Measurements from ENCODE around the gene SLC39A8. TPM values are rescaled to one million over a fixed set of nuclear protein-coding genes. Genes with fewer than 3 reads are reported as not detected.

The SLC39A8 gene
- total RNA-seq, 2 donors from 2014 or later, result 64.4 to 76.4 TPM

DNA sequence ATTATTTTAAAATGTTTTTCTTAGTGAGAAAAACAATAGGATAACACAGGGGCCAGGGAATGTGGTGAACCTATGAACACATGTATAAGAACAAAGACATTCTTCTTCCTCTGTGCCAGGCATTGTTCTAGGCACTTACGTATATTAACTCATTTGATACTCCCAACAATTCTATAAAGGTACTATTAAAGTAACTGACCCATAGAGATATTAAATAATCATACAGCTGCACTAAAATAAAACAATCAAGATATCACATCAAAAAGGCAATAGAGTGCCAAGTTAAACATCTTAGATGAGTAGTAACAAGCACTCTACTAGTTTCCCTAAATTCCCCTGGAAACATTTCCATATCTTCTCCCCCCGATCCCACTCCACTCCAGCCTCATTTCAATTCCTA lies 33.4 kb downstream of the SLC39A8 start:
- Histone ChIP-seq H3K9ac (ENCODE audit: extremely low read depth, low read length, poor library complexity, severe bottlenecking) (no peak overlapping the region), H3K27ac (ENCODE audit: low read depth, low read length) (no peak overlapping the region), H3K9me3 (ENCODE audit: control insufficient read depth, low read length) (no peaks in the 10 kb centered on the region), H3K4me3 (ENCODE audit: low read length) (no peak overlapping the region), H3K4me1 (ENCODE audit: control insufficient read depth, insufficient read depth, low read length) (no peaks in the 10 kb centered on the region), H3K27me3 (ENCODE audit: control insufficient read depth, insufficient read depth, low read length, poor library complexity, severe bottlenecking) (no peaks in the 10 kb centered on the region), H3K36me3 (ENCODE audit: control insufficient read depth, insufficient read depth, low read length) (peaks cover 11% of the 10 kb centered on the region)
- peak overlapping the region; percentile 42 for H3K27ac Mint-ChIP-seq
- H3K4me1 Mint-ChIP-seq, result no peaks in the 10 kb centered on the region
- 67% methylated on average over 2 of the region's 2 CpGs; no CpG with 5 or more reads in 1 of the 2 experiments for WGBS, 2 experiments (ENCODE audit: insufficient coverage in 1 of 2, insufficient read length in 1 of 2)
- peaks cover 19% of the 10 kb centered on the region for H3K36me3 Mint-ChIP-seq (ENCODE audit: low read depth)
- no peak overlapping the region for H3K4me3 Mint-ChIP-seq
- H3K9me3 Mint-ChIP-seq, result no peaks in the 10 kb centered on the region
- TF ChIP-seq, protein P1, sequence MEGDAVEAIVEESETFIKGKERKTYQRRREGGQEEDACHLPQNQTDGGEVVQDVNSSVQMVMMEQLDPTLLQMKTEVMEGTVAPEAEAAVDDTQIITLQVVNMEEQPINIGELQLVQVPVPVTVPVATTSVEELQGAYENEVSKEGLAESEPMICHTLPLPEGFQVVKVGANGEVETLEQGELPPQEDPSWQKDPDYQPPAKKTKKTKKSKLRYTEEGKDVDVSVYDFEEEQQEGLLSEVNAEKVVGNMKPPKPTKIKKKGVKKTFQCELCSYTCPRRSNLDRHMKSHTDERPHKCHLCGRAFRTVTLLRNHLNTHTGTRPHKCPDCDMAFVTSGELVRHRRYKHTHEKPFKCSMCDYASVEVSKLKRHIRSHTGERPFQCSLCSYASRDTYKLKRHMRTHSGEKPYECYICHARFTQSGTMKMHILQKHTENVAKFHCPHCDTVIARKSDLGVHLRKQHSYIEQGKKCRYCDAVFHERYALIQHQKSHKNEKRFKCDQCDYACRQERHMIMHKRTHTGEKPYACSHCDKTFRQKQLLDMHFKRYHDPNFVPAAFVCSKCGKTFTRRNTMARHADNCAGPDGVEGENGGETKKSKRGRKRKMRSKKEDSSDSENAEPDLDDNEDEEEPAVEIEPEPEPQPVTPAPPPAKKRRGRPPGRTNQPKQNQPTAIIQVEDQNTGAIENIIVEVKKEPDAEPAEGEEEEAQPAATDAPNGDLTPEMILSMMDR (conservative IDR thresholded peaks at IDR 0.05), result no peak
- no peaks in the 10 kb centered on the region for H3K27me3 Mint-ChIP-seq (ENCODE audit: insufficient read depth)
- DNase-seq, result no peak

DNA sequence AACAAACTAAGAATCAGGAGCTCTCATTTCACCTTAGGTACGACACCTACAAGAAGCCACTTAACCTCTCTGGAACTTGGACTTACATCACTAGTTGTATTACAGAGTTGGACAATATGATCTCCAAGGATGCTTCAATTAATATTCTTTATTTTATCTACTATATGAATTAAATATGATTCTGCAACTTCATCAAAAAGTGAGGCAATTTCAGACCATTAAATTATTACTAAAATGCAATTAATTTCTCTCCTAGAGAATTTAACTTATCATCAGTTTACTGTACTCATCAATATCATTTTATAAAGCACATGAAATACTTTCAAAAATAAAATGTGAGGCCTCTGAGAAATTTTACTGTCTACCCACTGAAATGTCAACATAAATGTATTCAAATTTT lies 33.9 kb downstream of the SLC39A8 start:
- H3K36me3 Mint-ChIP-seq (ENCODE audit: low read depth), result peaks cover 19% of the 10 kb centered on the region

DNA sequence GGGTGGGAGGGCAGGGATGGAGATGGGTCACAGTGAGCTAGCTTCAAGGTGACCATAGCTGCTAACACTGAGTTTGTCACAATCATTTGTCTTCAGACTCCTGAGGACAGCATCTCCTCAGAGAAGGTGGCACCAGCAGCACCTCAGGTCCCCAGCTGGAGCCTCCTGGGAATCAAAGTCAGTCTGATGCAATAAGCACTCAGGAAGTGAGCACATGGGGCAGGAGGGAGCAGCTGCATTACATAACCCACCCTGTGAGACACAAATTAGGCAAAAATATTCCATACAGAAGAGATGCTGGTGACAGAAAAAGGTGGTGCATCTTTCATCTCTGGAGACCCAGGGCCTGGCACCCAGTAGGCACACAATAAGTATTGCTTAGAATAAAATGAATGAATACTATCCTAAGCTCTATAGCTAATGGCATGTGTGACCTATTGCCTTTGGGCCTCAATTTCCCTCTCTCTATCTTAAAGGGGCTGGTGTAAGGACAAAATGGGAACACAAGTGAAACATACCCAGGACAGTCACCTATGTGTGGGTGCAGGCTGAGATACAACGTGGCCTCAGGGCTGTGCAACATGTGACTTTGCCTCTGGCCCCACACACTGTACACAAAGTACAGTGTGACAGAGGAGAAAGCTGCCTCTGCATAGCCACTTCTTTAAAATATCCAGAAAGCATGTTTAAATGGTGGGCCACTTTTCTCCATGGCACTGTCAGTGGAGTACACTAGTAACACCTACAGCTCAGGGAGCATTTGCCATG lies 37.1 kb downstream of the SLC39A8 start:
- peaks cover 16% of the 10 kb centered on the region for H3K36me3 Mint-ChIP-seq (ENCODE audit: low read depth)

More for the DNA sequence above, 33.9 kb downstream of the SLC39A8 start:
- TF ChIP-seq, protein P1 (conservative IDR thresholded peaks at IDR 0.05), result no peak
- DNase-seq, result no peak
- no peaks in the 10 kb centered on the region for H3K27me3 ChIP-seq (ENCODE audit: control insufficient read depth, insufficient read depth, low read length, poor library complexity, severe bottlenecking)
- H3K27ac ChIP-seq (ENCODE audit: low read depth, low read length), result no peak overlapping the region
- no peaks in the 10 kb centered on the region for H3K9me3 ChIP-seq (ENCODE audit: control insufficient read depth, low read length)
- Mint-ChIP-seq H3K27ac (no peak overlapping the region), H3K4me3 (no peak overlapping the region), H3K27me3 (ENCODE audit: insufficient read depth) (no peaks in the 10 kb centered on the region), H3K9me3 (no peaks in the 10 kb centered on the region), H3K4me1 (no peaks in the 10 kb centered on the region)
- H3K36me3 ChIP-seq (ENCODE audit: control insufficient read depth, insufficient read depth, low read length), result peaks cover 12% of the 10 kb centered on the region
- WGBS, 2 experiments (ENCODE audit: insufficient coverage in 1 of 2, insufficient read length in 1 of 2), result 100% methylated on average over 1 of the region's 1 CpG; no CpG with 5 or more reads in 1 of the 2 experiments
- no peak overlapping the region for H3K4me3 ChIP-seq (ENCODE audit: low read length)
- no peaks in the 10 kb centered on the region for H3K4me1 ChIP-seq (ENCODE audit: control insufficient read depth, insufficient read depth, low read length)
- H3K9ac ChIP-seq (ENCODE audit: extremely low read depth, low read length, poor library complexity, severe bottlenecking), result no peak overlapping the region

More for the DNA sequence above, 37.1 kb downstream of the SLC39A8 start:
- H3K9me3 Mint-ChIP-seq, result no peaks in the 10 kb centered on the region
- peak overlapping the region; percentile 71 for H3K27ac Mint-ChIP-seq
- no peak overlapping the region for H3K27ac ChIP-seq (ENCODE audit: low read depth, low read length)
- H3K4me1 ChIP-seq (ENCODE audit: control insufficient read depth, insufficient read depth, low read length), result no peaks in the 10 kb centered on the region
- H3K9ac ChIP-seq (ENCODE audit: extremely low read depth, low read length, poor library complexity, severe bottlenecking), result no peak overlapping the region
- no peaks in the 10 kb centered on the region for H3K27me3 Mint-ChIP-seq (ENCODE audit: insufficient read depth)
- 97 to 100% methylated on average over 1 of the region's 1 CpG for WGBS, 2 experiments (ENCODE audit: insufficient coverage in 1 of 2, insufficient read length in 1 of 2)
- H3K9me3 ChIP-seq (ENCODE audit: control insufficient read depth, low read length), result no peaks in the 10 kb centered on the region
- no peak for DNase-seq
- no peaks in the 10 kb centered on the region for H3K27me3 ChIP-seq (ENCODE audit: control insufficient read depth, insufficient read depth, low read length, poor library complexity, severe bottlenecking)
- peaks cover 2% of the 10 kb centered on the region for H3K4me1 Mint-ChIP-seq
- no peak overlapping the region for H3K4me3 Mint-ChIP-seq
- H3K4me3 ChIP-seq (ENCODE audit: low read length), result no peak overlapping the region
- TF ChIP-seq, protein P1 (conservative IDR thresholded peaks at IDR 0.05), result no peak
- H3K36me3 ChIP-seq (ENCODE audit: control insufficient read depth, insufficient read depth, low read length), result peaks cover 21% of the 10 kb centered on the region
